Measurements from ENCODE around the gene CAPN3.

Gene CAPN3

GRCh38 chr15:42358141-42358540 is 1.2 kb upstream of the CAPN3 start:
- Histone ChIP-seq H3K27ac (ENCODE audit: extremely low read depth, low read depth, low read length) (no peak overlapping the region), H3K9me3 (ENCODE audit: control insufficient read depth, insufficient read depth, low read depth, low read length) (no peaks in the 10 kb centered on the region), H3K4me3 (ENCODE audit: low read depth, low read length) (no peak overlapping the region), H3K4me1 (ENCODE audit: control insufficient read depth, insufficient read depth, low read length) (no peaks in the 10 kb centered on the region), H3K36me3 (ENCODE audit: control insufficient read depth in 2 of 2, insufficient read depth in 1 of 2, low read length in 2 of 2) (peaks cover 0 to under 1% of the 10 kb centered on the region in 2 experiments; a peak in 1 of 3 replicates)
- ChIA-PET CTCF (no interaction called here), POLR2A (no interaction called here)
- TF ChIP-seq ZNF157 (tag by site-specific recombination; IDR thresholded peaks at IDR 0.05) (no peak), ZNF16 (tag by site-specific recombination; IDR thresholded peaks at IDR 0.05; ENCODE audit: low read depth) (no peak), ZNF777 (tag by site-specific recombination; IDR thresholded peaks at IDR 0.05; ENCODE audit: borderline replicate concordance) (no peak), ZNF350 (tag by site-specific recombination; IDR thresholded peaks at IDR 0.05) (no peak), ZNF514 (tag by site-specific recombination; IDR thresholded peaks at IDR 0.05) (no peak), ZNF280C (tag by site-specific recombination; IDR thresholded peaks at IDR 0.05) (no peak), MZF1 (tag by site-specific recombination; IDR thresholded peaks at IDR 0.05; ENCODE audit: borderline replicate concordance) (no peak), ZNF362 (tag by site-specific recombination; IDR thresholded peaks at IDR 0.05) (no peak), ZNF571 (tag by site-specific recombination; IDR thresholded peaks at IDR 0.05) (no peak), ZEB2 (tag by site-specific recombination; IDR thresholded peaks at IDR 0.05) (no peak), OSR2 (tag by site-specific recombination; IDR thresholded peaks at IDR 0.05) (no peak)
- TF ChIP-seq, protein P1, sequence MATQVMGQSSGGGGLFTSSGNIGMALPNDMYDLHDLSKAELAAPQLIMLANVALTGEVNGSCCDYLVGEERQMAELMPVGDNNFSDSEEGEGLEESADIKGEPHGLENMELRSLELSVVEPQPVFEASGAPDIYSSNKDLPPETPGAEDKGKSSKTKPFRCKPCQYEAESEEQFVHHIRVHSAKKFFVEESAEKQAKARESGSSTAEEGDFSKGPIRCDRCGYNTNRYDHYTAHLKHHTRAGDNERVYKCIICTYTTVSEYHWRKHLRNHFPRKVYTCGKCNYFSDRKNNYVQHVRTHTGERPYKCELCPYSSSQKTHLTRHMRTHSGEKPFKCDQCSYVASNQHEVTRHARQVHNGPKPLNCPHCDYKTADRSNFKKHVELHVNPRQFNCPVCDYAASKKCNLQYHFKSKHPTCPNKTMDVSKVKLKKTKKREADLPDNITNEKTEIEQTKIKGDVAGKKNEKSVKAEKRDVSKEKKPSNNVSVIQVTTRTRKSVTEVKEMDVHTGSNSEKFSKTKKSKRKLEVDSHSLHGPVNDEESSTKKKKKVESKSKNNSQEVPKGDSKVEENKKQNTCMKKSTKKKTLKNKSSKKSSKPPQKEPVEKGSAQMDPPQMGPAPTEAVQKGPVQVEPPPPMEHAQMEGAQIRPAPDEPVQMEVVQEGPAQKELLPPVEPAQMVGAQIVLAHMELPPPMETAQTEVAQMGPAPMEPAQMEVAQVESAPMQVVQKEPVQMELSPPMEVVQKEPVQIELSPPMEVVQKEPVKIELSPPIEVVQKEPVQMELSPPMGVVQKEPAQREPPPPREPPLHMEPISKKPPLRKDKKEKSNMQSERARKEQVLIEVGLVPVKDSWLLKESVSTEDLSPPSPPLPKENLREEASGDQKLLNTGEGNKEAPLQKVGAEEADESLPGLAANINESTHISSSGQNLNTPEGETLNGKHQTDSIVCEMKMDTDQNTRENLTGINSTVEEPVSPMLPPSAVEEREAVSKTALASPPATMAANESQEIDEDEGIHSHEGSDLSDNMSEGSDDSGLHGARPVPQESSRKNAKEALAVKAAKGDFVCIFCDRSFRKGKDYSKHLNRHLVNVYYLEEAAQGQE (tag by site-specific recombination; IDR thresholded peaks at IDR 0.05): no peak

GRCh38 chr15:42359985-42360384 is 684 bp downstream of the CAPN3 start:
- TF ChIP-seq ZNF133 (tag by site-specific recombination; IDR thresholded peaks at IDR 0.05): no peak
- no peak for TF ChIP-seq ZNF785 (tag by site-specific recombination; IDR thresholded peaks at IDR 0.05)
- no peak for TF ChIP-seq ZNF404 (tag by site-specific recombination; IDR thresholded peaks at IDR 0.05)
- TF ChIP-seq ZSCAN16 (tag by site-specific recombination; IDR thresholded peaks at IDR 0.05): no peak
- TF ChIP-seq, protein P2, sequence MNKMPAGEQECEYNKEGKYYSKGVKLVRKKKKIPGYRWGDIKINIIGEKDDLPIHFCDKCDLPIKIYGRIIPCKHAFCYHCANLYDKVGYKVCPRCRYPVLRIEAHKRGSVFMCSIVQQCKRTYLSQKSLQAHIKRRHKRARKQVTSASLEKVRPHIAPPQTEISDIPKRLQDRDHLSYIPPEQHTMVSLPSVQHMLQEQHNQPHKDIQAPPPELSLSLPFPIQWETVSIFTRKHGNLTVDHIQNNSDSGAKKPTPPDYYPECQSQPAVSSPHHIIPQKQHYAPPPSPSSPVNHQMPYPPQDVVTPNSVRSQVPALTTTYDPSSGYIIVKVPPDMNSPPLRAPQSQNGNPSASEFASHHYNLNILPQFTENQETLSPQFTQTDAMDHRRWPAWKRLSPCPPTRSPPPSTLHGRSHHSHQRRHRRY (tag by site-specific recombination; IDR thresholded peaks at IDR 0.05): no peak
- no peak for TF ChIP-seq ZNF707 (tag by site-specific recombination; IDR thresholded peaks at IDR 0.05)
- no peak for TF ChIP-seq SCRT2 (tag by site-specific recombination; IDR thresholded peaks at IDR 0.05)
- TF ChIP-seq ZNF398 (tag by site-specific recombination; IDR thresholded peaks at IDR 0.05): no peak
- TF ChIP-seq ZNF558 (tag by site-specific recombination; IDR thresholded peaks at IDR 0.05): no peak
- TF ChIP-seq ZNF146 (tag by site-specific recombination; IDR thresholded peaks at IDR 0.05): no peak
- no peak for TF ChIP-seq ZSCAN23 (tag by site-specific recombination; IDR thresholded peaks at IDR 0.05)
- POLR2A ChIA-PET: no interaction called here
- H3K4me1 ChIP-seq (ENCODE audit: control insufficient read depth, insufficient read depth, low read length): no peaks in the 10 kb centered on the region
- H3K27ac ChIP-seq (ENCODE audit: extremely low read depth, low read depth, low read length): no peak overlapping the region
- no peak overlapping the region for H3K4me3 ChIP-seq (ENCODE audit: low read depth, low read length)
- CTCF ChIA-PET: no interaction called here
- no peaks in the 10 kb centered on the region for H3K9me3 ChIP-seq (ENCODE audit: control insufficient read depth, insufficient read depth, low read depth, low read length)
- H3K36me3 ChIP-seq (ENCODE audit: control insufficient read depth in 2 of 2, insufficient read depth in 1 of 2, low read length in 2 of 2): no peaks in the 10 kb centered on the region

All from HEK293 (cell line).